Effector CD8-positive, alpha-beta T cell (primary cell): ENCODE measurements around the gene TSPAN18.
A peak's percentile ranks its signal among the peaks of the same experiment; 100 is the strongest.

Source experiments
- DNase-seq: peaks from one replicate; lab custom pipeline; 2025; lab: John Stamatoyannopoulos, UW

TSPAN18 gene

DNA sequence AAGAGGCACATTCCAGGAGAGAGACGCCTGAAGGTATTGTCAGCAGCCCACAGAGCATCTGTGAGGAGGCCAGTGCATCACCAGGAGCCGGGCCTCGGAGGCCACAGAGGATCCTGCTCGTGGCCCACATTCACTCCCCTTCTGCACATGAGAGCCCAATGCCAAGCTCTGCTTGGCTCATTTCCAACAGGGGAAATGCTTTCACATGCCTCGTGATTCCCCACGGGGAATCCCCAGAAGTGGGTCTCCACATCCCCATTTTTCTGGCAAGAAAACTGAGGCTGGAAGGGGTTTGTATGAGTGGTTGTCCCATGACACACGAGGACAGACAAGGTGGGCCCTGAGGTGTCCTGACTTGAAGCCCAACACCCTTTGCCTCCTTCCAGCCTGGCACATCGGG is 189.6 kb downstream of the TSPAN18 start:
- no peak for DNase-seq

DNA sequence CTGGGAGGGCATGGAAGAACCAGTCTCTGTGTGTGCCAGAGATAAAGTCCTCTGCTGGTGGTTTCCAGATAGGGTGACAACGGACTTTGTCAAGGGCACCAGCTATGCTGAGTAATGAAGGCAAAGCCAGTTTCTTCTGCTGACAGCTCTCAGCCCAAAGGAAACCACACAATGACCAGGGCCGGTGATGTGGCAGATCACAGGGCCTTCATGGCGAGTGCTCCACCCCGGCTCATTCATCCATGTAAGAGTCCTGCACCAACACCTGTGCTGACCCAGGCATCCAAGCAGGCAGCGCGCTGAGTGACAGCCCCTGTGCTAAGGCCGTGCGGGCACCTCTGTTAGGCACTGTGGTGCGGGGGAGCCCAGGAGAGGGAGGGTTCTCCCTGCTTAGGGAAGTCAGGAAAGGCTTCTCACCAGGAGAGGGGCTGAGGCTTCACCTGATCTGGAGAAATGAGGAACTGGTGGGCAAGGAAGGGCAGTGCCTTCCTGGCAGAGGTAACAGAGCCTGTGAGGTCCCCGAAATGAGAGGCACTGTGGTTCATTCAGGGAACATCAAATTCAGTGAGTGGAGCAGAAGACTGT is 190.1 kb downstream of the TSPAN18 start:
- no peak for DNase-seq

DNA sequence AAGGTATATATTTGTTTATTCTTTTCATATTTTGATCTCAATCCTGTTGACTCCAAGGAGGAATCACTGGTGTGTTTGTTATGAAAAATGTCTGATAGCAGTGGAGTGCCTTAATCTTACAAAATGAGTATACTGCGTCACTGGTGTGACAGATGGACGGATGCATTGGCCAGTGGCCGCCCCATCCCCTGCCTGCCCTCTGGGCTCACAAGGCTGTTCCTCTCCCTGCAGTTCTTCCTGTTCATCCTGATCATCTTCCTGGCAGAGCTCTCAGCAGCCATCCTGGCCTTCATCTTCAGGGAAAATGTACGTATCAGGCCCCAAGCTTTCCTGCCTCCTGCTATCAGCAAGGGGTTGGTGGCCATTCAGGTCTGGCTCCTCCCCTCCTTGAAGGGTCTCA is 191.0 kb downstream of the TSPAN18 start:
- DNase-seq, result no peak

DNA sequence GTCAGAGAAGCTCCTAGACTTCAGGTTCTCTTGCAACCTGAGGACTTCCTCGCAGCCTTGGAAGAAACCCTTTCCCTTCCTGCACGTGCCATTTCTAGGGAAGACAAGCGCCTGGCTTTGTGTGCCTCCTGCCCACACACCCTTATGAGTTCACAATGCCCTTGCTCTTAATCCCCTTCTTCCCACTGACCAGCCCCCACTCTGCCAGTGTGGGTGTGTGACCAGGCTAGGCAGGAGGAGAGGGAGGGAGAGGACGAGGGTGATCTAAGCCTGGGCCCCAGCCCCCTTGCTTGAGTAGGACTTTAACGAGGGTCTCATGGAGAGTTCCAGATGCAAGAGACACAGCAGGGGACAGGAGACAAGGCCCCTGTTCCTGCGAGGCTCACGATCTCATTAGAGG is 193.7 kb downstream of the TSPAN18 start:
- DNase-seq, result no peak

DNA sequence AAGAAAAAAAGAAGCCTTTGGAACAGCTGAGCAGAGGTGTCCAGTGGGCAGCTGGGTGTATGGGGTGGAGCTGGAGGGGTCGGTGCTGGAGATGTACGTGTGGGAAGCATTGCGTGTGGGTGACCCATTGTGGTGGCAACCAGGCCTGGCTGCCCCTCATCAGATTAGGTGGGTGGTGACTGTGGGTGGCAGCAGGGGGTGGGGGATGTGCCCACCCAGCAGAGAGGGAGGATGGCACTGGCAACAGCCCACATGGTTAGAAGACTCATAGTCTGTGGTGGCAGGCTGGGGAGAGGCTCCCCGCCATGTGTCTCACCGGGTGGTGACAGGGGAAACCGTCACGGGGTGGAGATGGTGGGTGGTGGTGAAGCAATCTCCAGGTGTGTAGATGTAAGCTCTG is 196.4 kb downstream of the TSPAN18 start:
- no peak for DNase-seq

DNA sequence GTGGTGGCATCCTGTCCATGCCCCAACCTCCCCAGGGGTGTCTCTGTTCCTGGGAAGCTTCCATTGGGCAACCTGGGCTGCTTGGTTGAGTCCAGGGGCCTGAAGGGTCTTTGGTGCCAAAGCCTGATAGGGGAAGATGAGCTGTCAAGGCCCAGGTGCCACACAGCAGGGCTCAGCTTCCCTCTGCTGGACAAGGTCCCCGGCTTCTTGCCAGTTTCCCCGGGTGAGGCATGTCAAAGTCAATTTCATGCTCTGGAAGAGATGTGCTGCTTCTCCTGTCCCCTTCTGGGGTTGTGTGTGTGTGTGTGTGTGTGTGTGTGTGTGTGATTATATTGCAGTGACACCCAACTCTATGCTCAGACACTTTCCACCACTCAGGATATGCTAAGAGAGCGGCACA is 197.0 kb downstream of the TSPAN18 start:
- DNase-seq, result no peak

DNA sequence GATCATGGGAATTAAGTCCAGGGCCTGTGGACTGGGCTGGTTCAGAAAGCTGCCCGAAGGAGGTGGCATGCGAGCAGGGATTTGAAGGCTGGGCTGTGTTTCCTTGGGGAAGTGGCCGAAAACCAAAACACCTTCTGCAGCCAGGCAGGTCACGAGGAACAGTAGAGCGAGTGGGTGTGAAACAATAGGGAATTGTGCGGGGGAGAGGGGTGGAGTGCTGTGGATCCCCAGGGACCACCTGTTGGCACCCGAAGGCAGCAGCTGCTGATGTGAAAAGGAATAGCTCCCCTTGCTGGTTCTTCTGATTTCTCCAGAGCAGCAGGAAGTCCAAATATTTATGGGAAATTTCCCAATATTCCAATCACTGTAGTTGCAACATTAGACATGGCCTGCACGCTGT is 199.3 kb downstream of the TSPAN18 start:
- DNase-seq, result no peak

DNA sequence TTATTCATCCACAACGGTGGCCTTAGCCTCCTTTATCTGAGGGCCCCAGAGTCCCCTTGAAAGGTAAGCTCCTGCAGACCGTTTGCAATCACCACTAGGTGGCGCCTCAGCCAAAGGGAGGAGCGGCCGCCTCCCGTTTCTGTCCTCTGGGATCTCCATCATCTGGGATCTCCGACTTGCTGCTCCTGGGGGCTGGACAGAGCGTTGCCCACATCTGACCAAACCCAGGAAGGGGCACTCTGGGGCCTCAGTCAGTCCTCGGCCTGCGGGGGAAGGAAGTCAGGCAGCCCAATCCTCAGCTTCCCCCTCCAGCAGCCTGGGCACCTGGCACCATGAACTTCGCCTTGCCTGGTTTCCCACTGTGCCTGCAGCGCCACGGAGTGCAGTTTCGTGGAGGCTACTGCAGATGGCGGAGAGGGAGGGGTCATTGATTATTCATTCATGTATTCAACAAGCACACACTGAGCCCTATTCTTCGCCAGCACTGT is 200.5 kb downstream of the TSPAN18 start:
- DNase-seq, result peak; percentile 35

DNA sequence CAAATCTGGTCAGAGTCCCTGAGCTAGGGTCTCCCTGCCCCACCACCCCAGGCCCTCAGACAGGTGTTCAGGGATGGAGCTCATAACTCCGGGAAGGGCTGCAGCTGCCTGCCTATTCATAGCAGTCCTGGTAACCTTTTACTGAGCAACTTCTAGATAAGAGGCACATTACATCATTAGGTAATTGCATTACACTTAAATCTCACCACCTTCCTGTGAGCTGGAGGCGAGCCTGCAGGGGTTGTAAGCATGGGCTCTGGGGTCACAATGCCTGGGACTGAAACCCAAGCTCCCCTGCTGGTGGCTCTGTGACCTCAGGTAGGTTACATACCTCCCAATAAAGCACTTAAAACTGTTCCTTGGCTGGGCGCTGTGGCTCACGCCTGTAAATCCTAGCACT is 201.4 kb downstream of the TSPAN18 start:
- no peak for DNase-seq

DNA sequence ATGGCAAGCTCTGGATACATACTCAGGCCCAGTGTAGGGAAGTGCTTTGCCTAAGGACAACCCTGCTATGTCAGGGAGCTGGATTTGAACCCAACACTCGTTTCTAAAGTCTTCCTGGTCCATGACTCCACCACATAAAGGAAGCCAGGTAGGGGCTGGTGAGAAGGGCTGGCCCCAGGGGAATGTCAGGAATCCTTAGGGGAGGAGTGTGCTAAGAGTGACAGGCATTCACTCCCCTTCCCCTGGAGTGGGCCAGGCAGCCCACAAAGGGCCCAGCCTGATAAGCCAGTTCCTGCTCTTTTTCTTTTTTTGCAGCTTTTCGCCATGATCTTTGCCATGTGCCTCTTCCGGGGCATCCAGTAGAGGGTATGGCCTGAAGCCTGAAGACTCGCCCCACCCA is 202.1 kb downstream of the TSPAN18 start:
- no peak for DNase-seq

DNA sequence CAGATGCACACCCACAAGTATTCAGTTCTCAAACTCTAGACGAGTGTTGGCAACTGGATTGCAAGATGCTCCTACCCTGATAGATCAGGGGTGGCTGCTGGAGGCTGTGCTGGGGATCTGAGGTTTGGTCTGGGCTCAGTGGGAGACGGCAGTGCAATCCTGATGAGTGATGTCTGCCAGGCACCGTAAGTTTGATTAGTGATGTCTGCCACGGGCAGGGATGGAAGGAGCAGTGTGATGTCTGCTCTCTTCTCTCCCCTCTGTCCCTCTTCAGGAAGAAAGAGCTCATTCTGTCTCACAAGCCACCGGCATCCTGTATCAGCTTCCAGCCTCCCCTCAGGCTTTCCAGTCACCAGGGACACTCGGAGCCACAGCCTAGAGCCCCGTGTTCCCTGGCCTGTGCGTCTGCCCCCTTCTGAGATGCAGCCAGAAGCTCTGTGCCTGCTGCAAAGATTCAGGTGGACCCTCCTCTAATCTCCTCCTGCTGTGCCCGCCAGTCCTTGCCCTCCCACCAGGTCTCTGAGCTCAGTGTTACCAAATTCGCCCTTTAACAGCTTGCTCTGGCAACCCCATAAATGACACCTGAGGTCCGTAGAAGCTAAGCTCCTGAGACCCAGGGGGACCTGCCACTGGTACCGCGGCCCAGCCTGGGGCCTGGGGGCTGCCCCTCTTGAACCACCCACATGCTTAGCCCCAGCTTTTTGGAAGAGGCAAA is 204.0 kb downstream of the TSPAN18 start:
- no peak for DNase-seq

DNA sequence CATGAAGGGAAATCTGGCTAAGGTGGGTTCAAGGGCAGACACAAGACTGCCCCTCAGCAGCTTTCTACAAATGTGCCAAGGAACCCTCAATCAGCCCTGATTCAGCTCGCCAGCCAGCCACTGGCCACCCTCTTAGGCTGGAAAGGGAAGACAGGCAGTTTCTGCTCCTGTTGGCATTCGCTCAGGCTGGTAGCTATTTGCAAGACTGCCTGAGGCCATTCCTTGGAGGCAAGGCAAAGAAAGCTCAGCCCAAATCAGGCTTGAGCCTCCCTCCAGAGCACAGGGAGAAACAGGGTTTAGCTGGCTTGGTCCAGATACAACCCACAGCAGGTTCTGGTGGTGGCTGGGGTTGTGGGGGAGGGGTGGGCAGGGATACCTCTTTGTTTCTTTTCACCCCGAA is 204.7 kb downstream of the TSPAN18 start:
- DNase-seq, result no peak

DNA sequence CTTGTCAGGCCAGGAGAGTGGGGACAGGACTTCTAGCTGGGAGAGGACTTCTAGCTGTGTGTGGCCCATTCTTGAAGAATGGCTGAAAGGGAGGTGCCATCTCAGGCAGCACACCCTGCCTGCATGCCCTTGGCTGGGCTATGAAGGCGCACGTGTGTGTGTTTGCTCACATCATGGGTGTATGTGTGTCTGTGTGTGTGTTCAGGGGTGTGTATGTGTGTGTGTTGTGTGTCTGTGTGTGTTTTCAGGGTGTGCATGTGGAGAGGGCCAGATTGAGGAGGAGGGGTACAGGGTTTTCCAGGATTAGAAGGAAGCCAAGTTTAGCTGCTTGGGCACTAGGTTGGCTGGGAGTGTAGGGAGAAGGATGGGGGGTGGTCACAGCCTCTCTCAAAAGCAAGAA is 207.3 kb downstream of the TSPAN18 start:
- no peak for DNase-seq

DNA sequence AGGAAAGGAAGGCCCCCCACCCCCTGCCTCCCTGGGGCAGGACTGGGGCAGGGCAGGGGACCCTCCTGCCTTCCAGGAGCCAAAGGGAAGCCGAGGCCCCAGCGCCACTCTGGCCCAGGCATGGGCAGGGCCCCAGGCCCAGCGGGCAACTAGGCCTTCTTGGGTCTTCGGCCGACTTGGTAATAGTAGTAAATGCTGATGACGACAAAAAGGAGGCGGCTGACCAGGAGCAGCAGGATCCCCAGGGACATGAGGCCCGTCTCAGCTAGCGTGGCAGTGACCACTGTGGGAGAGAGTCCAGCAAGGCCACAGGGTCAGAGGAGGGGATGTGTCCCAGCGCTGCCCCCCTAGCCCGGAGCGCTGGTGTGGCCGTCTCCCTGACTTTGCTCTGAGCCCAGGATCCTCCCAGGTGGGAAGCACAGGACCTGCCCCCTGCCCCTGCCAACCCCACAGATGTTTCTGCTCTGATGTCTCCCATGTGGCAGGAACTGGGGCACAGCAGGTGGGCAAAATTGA is 208.0 kb downstream of the TSPAN18 start:
- no peak for DNase-seq

DNA sequence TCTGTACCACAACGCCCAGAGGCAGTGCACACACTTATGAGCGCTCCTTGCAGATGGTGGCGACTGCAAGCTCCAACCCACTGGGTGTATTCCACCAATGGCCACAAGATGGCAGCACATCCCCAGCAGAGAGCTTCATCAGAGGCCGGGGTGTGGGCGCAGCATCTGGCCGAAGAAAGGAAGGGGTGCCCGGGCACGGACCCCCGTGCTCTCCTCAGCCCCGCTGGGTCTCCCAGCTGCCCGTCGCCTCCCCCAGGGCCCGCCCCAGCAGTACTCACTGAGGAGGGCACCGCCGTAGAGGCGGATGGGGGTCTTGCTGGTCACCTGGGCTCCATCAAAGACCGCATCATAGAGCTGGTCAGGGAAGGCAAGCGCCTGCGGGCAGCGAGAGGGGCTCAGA is 209.8 kb downstream of the TSPAN18 start:
- DNase-seq, result peak; percentile 72

DNA sequence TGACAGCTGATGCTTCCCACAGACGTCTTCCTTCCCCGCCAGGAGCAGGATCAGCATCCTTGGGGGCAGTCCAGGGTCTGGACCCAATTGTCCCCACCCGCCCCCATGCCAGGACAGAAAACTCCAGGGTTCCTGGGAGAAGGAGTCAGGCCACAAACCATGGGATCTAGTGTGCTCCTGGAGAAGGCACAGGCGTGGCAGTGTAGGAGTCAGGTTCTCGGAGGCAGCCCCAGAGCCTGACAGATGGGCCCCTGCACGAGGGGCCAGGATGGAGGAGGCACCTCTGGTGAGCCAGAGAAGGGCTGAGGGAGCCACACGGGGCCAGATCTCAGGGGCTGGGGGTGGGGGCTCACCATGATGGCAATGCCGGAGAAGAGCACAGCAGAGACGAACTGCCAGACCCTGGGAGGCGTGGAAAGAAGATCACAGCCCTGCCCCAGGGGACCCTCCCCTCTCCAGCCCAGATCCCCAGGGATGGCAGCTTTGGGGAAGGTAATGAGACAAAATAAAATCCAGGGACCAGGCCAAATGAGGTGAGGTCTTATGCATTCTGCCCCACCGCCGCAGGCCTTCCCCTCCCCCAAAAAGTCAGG is 210.3 kb downstream of the TSPAN18 start:
- no peak for DNase-seq

DNA sequence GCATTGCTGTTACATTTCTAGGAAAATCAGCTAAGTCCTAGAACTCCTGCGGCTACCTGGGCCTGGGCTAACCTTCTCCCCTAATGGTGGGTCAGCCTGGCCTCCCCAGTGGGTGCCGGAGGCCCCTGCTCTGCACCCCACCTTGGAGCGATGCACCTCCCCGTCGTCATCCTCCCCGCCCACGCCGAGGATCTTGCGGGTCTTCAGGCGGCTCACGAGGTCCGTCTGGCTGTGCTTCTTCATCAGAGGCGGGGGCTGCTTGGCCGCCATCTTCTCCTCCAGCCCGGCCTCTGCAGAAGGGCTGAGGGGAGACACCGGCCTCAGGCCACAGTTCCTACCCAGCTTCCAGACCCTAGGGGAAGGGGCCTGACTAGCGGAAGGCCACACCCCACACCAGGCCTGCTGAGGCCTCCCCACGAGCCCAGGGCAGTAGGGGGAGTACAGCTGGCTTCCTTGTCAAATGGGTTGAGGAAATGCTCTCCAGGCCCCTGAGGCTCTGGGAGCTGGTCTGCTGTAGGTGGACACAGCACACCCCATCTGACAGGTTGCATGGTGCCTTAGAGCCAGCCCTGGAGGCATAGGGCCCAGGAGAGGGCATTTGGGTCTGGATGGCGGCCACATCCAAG is 211.4 kb downstream of the TSPAN18 start:
- no peak for DNase-seq

DNA sequence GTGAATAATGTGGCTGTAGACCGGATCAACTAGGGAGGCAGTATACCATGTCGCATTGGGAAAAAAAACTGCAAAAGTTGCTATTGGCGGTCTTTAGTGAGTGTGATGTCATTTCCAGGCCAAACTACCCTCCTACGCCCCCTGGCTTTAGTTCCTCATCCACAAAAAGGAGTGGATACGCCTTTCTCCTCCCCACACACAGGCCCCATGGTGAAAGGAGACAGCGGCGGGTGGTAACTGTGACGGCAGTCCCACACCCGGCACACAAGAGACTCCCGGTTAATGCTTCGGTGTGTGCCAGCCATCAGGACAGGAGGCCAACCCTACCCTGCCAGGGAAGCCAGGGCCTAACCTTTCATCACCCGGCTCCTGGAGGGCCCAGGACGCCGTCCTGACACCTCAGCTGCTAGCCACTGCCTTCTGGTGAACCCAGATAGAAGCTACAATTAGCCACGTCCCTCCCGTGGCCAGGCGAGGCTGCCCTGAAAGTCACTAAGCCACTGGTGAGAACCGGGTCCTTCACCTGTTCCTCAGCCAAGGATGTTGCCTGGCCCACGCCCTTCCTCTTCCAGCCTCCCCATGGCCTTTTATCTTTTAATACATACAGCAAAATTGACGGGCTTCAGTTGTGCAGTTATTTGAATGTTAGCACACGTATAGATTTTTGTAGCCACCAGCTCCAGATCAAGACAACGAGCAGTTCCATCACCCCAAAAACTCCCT is 213.1 kb downstream of the TSPAN18 start:
- DNase-seq, result no peak

DNA sequence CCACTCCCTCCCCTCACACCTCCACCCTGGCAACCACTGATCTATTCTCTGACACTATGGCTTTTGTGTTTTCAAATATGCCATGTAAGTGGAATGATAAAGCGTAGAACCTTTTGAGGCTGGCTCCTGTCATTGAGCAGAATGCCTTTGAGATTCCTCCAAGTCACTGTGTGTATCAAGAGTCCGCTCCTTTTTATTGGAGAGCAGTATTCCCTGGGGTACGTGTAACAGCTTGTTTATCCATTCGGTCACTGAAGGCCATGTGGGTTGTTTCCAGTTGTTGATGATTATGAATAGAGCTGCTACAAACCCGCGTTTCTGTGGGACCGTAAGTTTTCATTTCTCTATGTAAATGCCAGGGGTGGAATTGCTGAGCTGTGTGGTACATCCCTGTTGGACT is 213.6 kb downstream of the TSPAN18 start:
- no peak for DNase-seq

DNA sequence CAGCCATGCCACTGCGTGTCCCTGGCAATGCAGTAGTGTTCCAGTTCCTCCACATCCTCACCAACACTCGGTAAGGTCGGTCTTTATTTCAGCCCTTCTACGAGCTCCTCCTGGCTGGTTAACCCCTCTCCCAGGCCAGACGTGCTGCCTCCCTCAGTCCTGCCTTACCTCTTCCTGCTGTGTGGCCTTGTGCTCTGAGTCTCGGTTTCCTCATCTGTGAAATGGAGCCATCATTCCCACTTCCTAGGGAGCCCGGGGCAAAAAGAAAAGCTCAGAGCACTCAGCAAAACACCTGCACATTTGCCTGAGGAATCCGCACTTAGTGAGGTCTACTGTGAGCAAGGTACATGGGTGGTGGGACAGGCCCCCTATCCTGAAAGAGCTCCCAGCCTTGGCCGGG is 214.1 kb downstream of the TSPAN18 start:
- no peak for DNase-seq

DNA sequence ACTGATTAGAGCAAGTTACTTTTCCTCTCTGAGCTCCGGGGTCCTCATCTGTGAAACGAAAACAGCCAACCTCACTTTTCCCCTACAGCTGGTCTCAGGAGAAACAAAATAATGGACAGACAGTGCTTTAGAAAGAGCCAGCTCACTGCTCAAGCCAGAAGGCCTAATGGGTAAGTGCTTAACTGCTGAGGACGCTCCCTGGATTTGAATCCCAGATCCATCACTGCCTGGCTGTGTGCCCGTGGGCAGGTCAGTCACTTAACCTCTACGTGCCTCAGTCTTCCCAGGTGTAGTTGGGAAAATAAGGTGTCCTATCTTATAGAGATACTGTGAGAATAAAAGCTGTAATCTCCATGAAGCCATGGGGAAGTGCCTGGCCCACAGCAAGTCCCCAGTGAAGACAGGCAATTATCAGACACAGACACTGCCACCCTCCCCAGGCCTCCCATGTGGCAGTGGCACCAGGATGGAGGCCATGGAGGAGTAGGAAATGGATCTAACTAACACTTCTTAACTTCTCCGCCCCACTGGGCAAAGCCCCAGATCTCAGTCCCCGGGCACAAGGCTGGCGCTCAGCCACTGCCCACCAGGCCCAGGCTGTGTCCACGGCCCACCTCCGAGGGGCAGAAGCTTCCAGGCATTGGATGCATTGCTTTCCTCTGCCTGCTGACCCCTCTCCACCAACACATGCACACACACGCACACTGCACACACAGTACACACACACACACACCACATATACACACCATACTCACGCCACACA is 214.7 kb downstream of the TSPAN18 start:
- no peak for DNase-seq
